Fibroblast of mammary gland (primary cell): ENCODE data around the gene INSIG1.

Experiments used
- DNase-seq: peaks from one replicate; pipeline ENCODE4 v3.0.0-alpha.2; 2010; ENCODE audit warnings: low read depth
- H3K4me3 ChIP-seq: 2 replicates; pipeline ENCODE4 v1.5.1; 2011; ENCODE audit warnings: low read depth, mild to moderate bottlenecking, low read length, moderate library complexity; ENCODE audit not compliant: control insufficient read depth
- CTCF ChIP-seq: conservative IDR thresholded peaks from 2 replicates; pipeline ENCODE4 v1.5.1; 2011; ENCODE audit warnings: low read depth, low read length, inconsistent platforms; ENCODE audit not compliant: control insufficient read depth, insufficient read depth

The INSIG1 gene

GRCh38 chr7:155277385-155277994 is 20.2 kb upstream of the INSIG1 start:
- peak; percentile 25 for DNase-seq
- H3K4me3 ChIP-seq, result no peak overlapping the region
- TF ChIP-seq CTCF, result no peak

- no peak for TF ChIP-seq CTCF
- no peak for DNase-seq
- H3K4me3 ChIP-seq, result no peak overlapping the region
These were observed 18.8 kb upstream of the INSIG1 start for GRCh38 chr7:155278921-155279320.

DNA sequence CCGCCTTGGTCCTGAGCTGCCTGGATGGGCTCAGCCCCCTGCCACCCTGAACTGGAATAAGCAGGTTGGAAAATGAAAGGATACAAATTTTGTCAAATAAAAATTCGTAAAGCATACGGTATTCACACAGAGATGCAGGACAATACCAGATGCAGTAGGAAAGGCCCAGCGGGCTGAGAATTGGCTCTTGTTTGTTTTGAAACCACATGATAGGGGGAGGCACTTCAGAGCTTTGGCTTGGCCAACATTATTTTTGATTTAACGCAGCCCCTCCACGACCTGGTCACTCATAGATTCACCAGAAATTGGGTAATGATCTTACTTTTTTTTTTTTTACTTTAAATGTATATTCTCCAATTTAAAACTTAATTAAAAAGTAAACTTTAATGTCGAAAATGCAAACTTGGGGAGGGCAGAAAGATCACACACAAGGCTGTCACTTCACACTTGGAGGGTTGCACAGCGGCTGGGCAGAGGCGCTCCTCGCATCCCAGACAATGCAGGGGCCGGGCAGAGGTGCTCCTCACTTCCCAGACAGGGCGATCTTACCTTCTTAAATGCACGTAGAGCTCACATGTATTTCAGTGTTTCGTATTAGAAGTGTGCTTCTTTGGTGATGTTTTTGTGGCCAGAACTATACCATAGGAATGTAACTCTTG is 17.8 kb upstream of the INSIG1 start:
- DNase-seq, result no peak
- H3K4me3 ChIP-seq, result no peak overlapping the region
- TF ChIP-seq CTCF, result no peak

DNA sequence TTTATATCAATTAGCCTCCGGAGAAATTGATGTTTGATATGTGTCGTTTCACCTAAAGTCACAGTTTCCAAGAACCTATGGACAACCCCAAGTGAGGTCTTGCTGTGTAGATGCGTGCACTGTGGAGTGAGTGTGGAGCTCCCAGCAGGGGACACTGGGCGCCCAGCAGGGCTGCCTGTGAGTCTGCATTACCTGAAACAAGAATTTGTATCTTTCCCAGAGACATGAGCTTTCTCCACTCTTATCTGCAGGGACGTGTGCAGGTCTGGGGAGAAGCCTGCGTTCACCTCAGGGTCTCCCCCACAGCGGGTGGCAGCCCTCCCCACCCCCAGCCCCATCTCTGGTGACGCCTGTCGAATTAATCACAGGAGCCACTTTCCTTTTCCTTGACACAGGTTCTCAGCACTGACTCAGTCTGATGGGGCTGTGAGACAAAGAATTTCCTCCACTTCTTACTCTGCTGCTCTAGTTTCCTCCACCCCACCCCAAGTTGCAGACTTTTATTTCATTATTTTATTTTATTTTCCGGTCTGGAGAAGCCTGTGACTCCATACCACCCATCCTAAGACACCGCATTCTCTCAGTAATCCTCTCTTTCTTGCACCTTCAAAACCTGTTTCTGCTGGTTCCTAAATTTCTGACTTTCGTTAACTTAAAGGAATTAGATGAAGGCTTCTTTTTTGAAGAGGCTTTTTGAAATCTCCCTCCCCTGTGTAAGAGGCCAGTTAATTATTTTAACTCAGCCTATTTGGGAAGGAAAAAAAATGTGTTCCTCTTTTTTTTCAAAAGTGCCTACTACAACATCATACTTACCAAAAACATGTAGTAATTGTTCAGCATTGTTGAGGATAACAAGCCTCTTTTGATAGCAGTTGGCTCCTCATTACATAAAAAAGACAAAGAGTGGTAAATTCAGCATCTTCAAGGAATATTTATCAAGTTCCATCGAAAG is 17.0 kb upstream of the INSIG1 start:
- H3K4me3 ChIP-seq, result no peak overlapping the region
- TF ChIP-seq CTCF, result no peak
- DNase-seq, result no peak

GRCh38 chr7:155281398-155281969 is 16.2 kb upstream of the INSIG1 start:
- no peak for TF ChIP-seq CTCF
- no peak overlapping the region for H3K4me3 ChIP-seq
- no peak for DNase-seq

- DNase-seq, result no peak
- TF ChIP-seq CTCF, result no peak
- H3K4me3 ChIP-seq, result no peak overlapping the region
These were observed 15.0 kb upstream of the INSIG1 start for GRCh38 chr7:155282671-155283070.
